GM21576 (cell line): Measurements from ENCODE around the gene TUBGCP5.
"Not testable (repeated sequence)": the region's sequence is repeated elsewhere in the genome, so short reads cannot be mapped to it uniquely, and the experiment has no call there.

Experiments
- ATAC-seq: cut with Tn5 transposase; IDR thresholded peaks from one replicate; pipeline ENCODE4 v1.9.1; 2021; ENCODE audit warnings: mild to moderate bottlenecking, moderate library complexity; ENCODE audit not compliant: unreplicated experiment

Gene TUBGCP5

GRCh38 chr15:23043535-23043934 is 4.2 kb upstream of the TUBGCP5 start:
- not testable (repeated sequence) for ATAC-seq

GRCh38 chr15:23041736-23042135 is 2.4 kb upstream of the TUBGCP5 start:
- ATAC-seq: not testable (repeated sequence)

GRCh38 chr15:23039917-23040281 is 530 bp upstream of the TUBGCP5 start:
- no peak for ATAC-seq

- peak; percentile 9 for ATAC-seq
Observed at GRCh38 chr15:23038726-23039142, 635 bp downstream of the TUBGCP5 start.

GRCh38 chr15:23035964-23036566 is 3.3 kb downstream of the TUBGCP5 start:
- no peak for ATAC-seq

- no peak for ATAC-seq
Observed at GRCh38 chr15:23033979-23034378, 5.4 kb downstream of the TUBGCP5 start.

- ATAC-seq: no peak
Observed at GRCh38 chr15:23026218-23026617, 13.2 kb downstream of the TUBGCP5 start.

- ATAC-seq: no peak
Observed at GRCh38 chr15:23022156-23022555, 17.2 kb downstream of the TUBGCP5 start.

GRCh38 chr15:23014394-23015000 is 24.9 kb downstream of the TUBGCP5 start:
- no peak for ATAC-seq

- ATAC-seq: no peak
Observed at GRCh38 chr15:23013681-23014080, 25.7 kb downstream of the TUBGCP5 start.

- ATAC-seq: not testable (repeated sequence)
Observed at GRCh38 chr15:23012616-23013015, 26.8 kb downstream of the TUBGCP5 start.

GRCh38 chr15:23003736-23004135 is 35.6 kb downstream of the TUBGCP5 start:
- no peak for ATAC-seq

- no peak for ATAC-seq
Observed at GRCh38 chr15:23002920-23003319, 36.4 kb downstream of the TUBGCP5 start.

- no peak for ATAC-seq
Observed at GRCh38 chr15:22995795-22996194, 43.6 kb downstream of the TUBGCP5 start.

- no peak for ATAC-seq
Observed at GRCh38 chr15:22992024-22992326, 47.4 kb downstream of the TUBGCP5 start.

GRCh38 chr15:22989576-22990477 is 49.5 kb downstream of the TUBGCP5 start:
- ATAC-seq: no peak

- no peak for ATAC-seq
Observed at GRCh38 chr15:22988811-22989210, 50.6 kb downstream of the TUBGCP5 start.

- ATAC-seq: not testable (repeated sequence)
Observed at GRCh38 chr15:22981931-22982330, 57.4 kb downstream of the TUBGCP5 start.

- no peak for ATAC-seq
Observed at GRCh38 chr15:22981051-22981840, 58.1 kb downstream of the TUBGCP5 start.

GRCh38 chr15:22980189-22981050 is 58.9 kb downstream of the TUBGCP5 start, which contains the start of gene CYFIP1:
Gene CYFIP1 (minus strand): TSS chr15:22980368. CDS start chr15:22947285, 33,083 bp downstream.
- peak; percentile 46 for ATAC-seq
